ENCODE results near the gene EYA2.

- TF ChIP-seq POLR2A (IDR thresholded peaks at IDR 0.05; ENCODE audit: low read depth, low read length) (no peak), TAF1 (IDR thresholded peaks at IDR 0.05; ENCODE audit: borderline replicate concordance, low read depth, low read length) (no peak), POLR2AphosphoS5 (IDR thresholded peaks at IDR 0.05; ENCODE audit: low read depth, low read length) (no peak)
Measured at GRCh38 chr20:46981184-46981583, 86.5 kb downstream of the EYA2 start.
